BJ (cell line): Measurements from ENCODE around the gene GRK1. TPM values are rescaled to one million over a fixed set of nuclear protein-coding genes. Genes with fewer than 3 reads are reported as not detected.
"Not testable (repeated sequence)": the region's sequence is repeated elsewhere in the genome, so short reads cannot be mapped to it uniquely, and the experiment has no call there.

ENCODE experiments used
- CTCF ChIA-PET: fragments of 350-600 bp; formaldehyde crosslinking; extraction: SDS; loops from one replicate; lab custom pipeline; 2021; ENCODE audit warnings: antibody characterized with exemption, inconsistent platforms; lab: Yijun Ruan, JAX
- POLR2A ChIA-PET: fragments of 300-600 bp; sonication (Branson Sonifier 250); formaldehyde crosslinking; extraction: SDS; loops from one replicate; lab custom pipeline; 2021; ENCODE audit warnings: antibody characterized with exemption; lab: Charles Lee
- DNase-seq: peaks from one replicate; pipeline ENCODE4 v3.0.0-alpha.2; 2011; ENCODE audit warnings: low read depth
- H3K27me3 ChIP-seq: 2 replicates; pipeline ENCODE4 v1.6.0; 2011; ENCODE audit warnings: low read length; ENCODE audit not compliant: control insufficient read depth, insufficient read depth
- H3K36me3 ChIP-seq: 2 replicates; pipeline ENCODE4 v1.5.1; 2011; ENCODE audit warnings: low read length; ENCODE audit not compliant: control insufficient read depth, insufficient read depth
- H3K4me3 ChIP-seq: 2 replicates; pipeline ENCODE4 v1.5.1; 2011; ENCODE audit warnings: low read depth, mild to moderate bottlenecking, control low read depth, low read length
- CTCF ChIP-seq: IDR thresholded peaks from 2 replicates; pipeline ENCODE4 v1.5.1; 2011; ENCODE audit warnings: low read depth, mild to moderate bottlenecking, control low read depth, inconsistent platforms, low read length, moderate library complexity; ENCODE audit not compliant: insufficient read depth
- polyA plus RNA-seq: library from polyadenylated mRNA; depleted of rRNA; stranded (reverse); fragments of >200 nt; gene quantifications from 2 replicates; pipeline ENCODE4 v1.2.3, GENCODE V29; 2011

The GRK1 gene
- polyA plus RNA-seq, 1 experiment, result 0.02 TPM

- no peak for TF ChIP-seq CTCF
- CTCF ChIA-PET, result no interaction called here
- peaks cover 3% of the 10 kb centered on the region for H3K27me3 ChIP-seq
- no peak for DNase-seq
- POLR2A ChIA-PET, result no interaction called here
- no peaks in the 10 kb centered on the region for H3K36me3 ChIP-seq
- H3K4me3 ChIP-seq, result no peak overlapping the region
Measured at GRCh38 chr13:113745059-113745458, 78.0 kb downstream of the GRK1 start.

- H3K27me3 ChIP-seq, CTCF ChIA-PET: not testable (repeated sequence)
Measured at GRCh38 chr13:113745500-113746142, 78.6 kb downstream of the GRK1 start.

DNA sequence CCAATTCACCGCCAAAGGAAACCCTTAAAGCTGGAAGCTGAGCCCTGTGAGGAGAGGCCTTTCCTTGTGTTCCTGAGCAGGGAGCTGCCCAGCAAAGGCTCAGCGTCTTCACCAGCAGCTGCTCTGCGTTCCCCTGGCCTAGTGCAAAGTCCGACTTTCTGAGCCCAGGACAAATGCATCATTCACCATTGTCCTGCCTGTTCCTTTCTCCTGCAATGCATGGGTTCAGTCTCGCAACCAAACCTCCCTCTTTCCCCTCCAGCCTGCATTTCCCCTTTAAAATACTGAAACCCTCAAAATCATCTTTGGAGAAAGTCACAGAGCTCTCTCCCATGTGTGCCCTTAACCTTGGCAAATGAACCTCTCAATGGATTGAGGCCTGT is 79.1 kb downstream of the GRK1 start:
- DNase-seq, result no peak
- no peak overlapping the region for H3K4me3 ChIP-seq
- POLR2A ChIA-PET, result no interaction called here
- CTCF ChIA-PET, result no interaction called here
- no peaks in the 10 kb centered on the region for H3K36me3 ChIP-seq
- H3K27me3 ChIP-seq, result peaks cover 3% of the 10 kb centered on the region
- no peak for TF ChIP-seq CTCF

More at GRCh38 chr13:113745500-113746142, 78.6 kb downstream of the GRK1 start:
- H3K4me3 ChIP-seq, POLR2A ChIA-PET, DNase-seq, H3K36me3 ChIP-seq: not testable (repeated sequence)

GRCh38 chr13:113746671-113747070 is 79.7 kb downstream of the GRK1 start:
- no peak for DNase-seq
- ChIA-PET CTCF (no interaction called here), POLR2A (no interaction called here)
- no peaks in the 10 kb centered on the region for H3K36me3 ChIP-seq
- H3K27me3 ChIP-seq, result peaks cover 3% of the 10 kb centered on the region
- no peak overlapping the region for H3K4me3 ChIP-seq
- TF ChIP-seq CTCF, result no peak

GRCh38 chr13:113747291-113747833 is 80.3 kb downstream of the GRK1 start:
- Histone ChIP-seq H3K27me3 (peaks cover 3% of the 10 kb centered on the region), H3K4me3 (no peak overlapping the region), H3K36me3 (no peaks in the 10 kb centered on the region)
- no peak for DNase-seq
- TF ChIP-seq CTCF, result no peak
- ChIA-PET CTCF (no interaction called here), POLR2A (no interaction called here)
